ENCODE data around the gene ANXA6.

The ANXA6 gene

GRCh38 chr5:151072630-151073025 lies 85.0 kb downstream of the ANXA6 start:
- peak; percentile 75 for DNase-seq (ENCODE audit: low read depth, low spot score)
- no peak for TF ChIP-seq CTCF (IDR thresholded peaks at IDR 0.05; ENCODE audit: low read depth, low read length)
- in situ Hi-C loops (cut with HindIII; ENCODE audit: low sequenced_read_pairs), result no loop called here
- H3K4me3 ChIP-seq (ENCODE audit: low read depth, low read length), result no peak overlapping the region

- no peak overlapping the region for H3K4me3 ChIP-seq (ENCODE audit: low read depth, low read length)
- no peak for DNase-seq (ENCODE audit: low read depth, low spot score)
- in situ Hi-C loops (cut with HindIII; ENCODE audit: low sequenced_read_pairs), result no loop called here
- TF ChIP-seq CTCF (IDR thresholded peaks at IDR 0.05; ENCODE audit: low read depth, low read length), result no peak
These were observed 85.5 kb downstream of the ANXA6 start for GRCh38 chr5:151071848-151072629.

GRCh38 chr5:151071021-151071420 lies 86.6 kb downstream of the ANXA6 start:
- DNase-seq (ENCODE audit: low read depth, low spot score), result no peak
- no peak overlapping the region for H3K4me3 ChIP-seq (ENCODE audit: low read depth, low read length)
- in situ Hi-C loops (cut with HindIII; ENCODE audit: low sequenced_read_pairs), result no loop called here
- TF ChIP-seq CTCF (IDR thresholded peaks at IDR 0.05; ENCODE audit: low read depth, low read length), result no peak

- no peak overlapping the region for H3K4me3 ChIP-seq (ENCODE audit: low read depth, low read length)
- DNase-seq (ENCODE audit: low read depth, low spot score), result no peak
- in situ Hi-C loops (cut with HindIII; ENCODE audit: low sequenced_read_pairs), result no loop called here
- no peak for TF ChIP-seq CTCF (IDR thresholded peaks at IDR 0.05; ENCODE audit: low read depth, low read length)
These were observed 87.1 kb downstream of the ANXA6 start for GRCh38 chr5:151070449-151070848.

GRCh38 chr5:151068433-151069197 lies 89.0 kb downstream of the ANXA6 start:
- TF ChIP-seq CTCF (IDR thresholded peaks at IDR 0.05; ENCODE audit: low read depth, low read length), result no peak
- DNase-seq (ENCODE audit: low read depth, low spot score), result peak; percentile 39
- in situ Hi-C loops (cut with HindIII; ENCODE audit: low sequenced_read_pairs), result no loop called here
- no peak overlapping the region for H3K4me3 ChIP-seq (ENCODE audit: low read depth, low read length)

GRCh38 chr5:151067632-151068432 lies 89.7 kb downstream of the ANXA6 start:
- no peak overlapping the region for H3K4me3 ChIP-seq (ENCODE audit: low read depth, low read length)
- in situ Hi-C loops (cut with HindIII; ENCODE audit: low sequenced_read_pairs), result no loop called here
- TF ChIP-seq CTCF (IDR thresholded peaks at IDR 0.05; ENCODE audit: low read depth, low read length), result no peak
- no peak for DNase-seq (ENCODE audit: low read depth, low spot score)
